Astrocyte (in vitro differentiated cells and primary cell): Measurements from ENCODE around the gene CHD6. TPM values are rescaled to one million over a fixed set of nuclear protein-coding genes. Genes with fewer than 3 reads are reported as not detected.

Experiments
- DNase-seq: peaks from one replicate; pipeline ENCODE4 v3.0.0-alpha.2; 2010; ENCODE audit warnings: low read depth
- FAIRE-seq: peaks from 2 replicates; lab custom pipeline; 2011; peaks lifted over from hg19 to GRCh38; lab: Jason Lieb, UNC
- H2AFZ ChIP-seq: 2 replicates; pipeline ENCODE4 v1.6.0; 2012; ENCODE audit warnings: low read depth, low read length, inconsistent platforms
- H3K27ac ChIP-seq: 2 replicates; pipeline ENCODE4 v1.5.1; 2011; ENCODE audit warnings: low read depth, low read length, inconsistent platforms
- H3K27me3 ChIP-seq: 2 replicates; pipeline ENCODE4 v1.6.0; 2011; ENCODE audit warnings: low read length, inconsistent platforms; ENCODE audit not compliant: insufficient read depth
- H3K36me3 ChIP-seq: 2 replicates; pipeline ENCODE4 v1.5.1; 2011; ENCODE audit warnings: low read length, inconsistent platforms; ENCODE audit not compliant: insufficient read depth
- H3K4me1 ChIP-seq: 2 replicates; pipeline ENCODE4 v1.5.1; 2011; ENCODE audit warnings: low read length, inconsistent platforms; ENCODE audit not compliant: insufficient read depth
- H3K4me2 ChIP-seq: 2 replicates; pipeline ENCODE4 v1.6.0; 2012; ENCODE audit warnings: low read length, inconsistent platforms
- H3K4me3 ChIP-seq: 2 replicates; pipeline ENCODE4 v1.5.1; 2011; ENCODE audit warnings: low read depth, mild to moderate bottlenecking, low read length, inconsistent platforms; ENCODE audit not compliant: insufficient read depth
- H3K79me2 ChIP-seq: 2 replicates; pipeline ENCODE4 v1.6.0; 2012; ENCODE audit warnings: mild to moderate bottlenecking, low read length, inconsistent platforms; ENCODE audit not compliant: insufficient read depth
- H3K9ac ChIP-seq: 2 replicates; pipeline ENCODE4 v1.6.0; 2012; ENCODE audit warnings: mild to moderate bottlenecking, low read length, inconsistent platforms
- H3K9me3 ChIP-seq: 2 replicates; pipeline ENCODE4 v1.5.1; 2012; ENCODE audit warnings: low read depth, mild to moderate bottlenecking, low read length, inconsistent platforms; ENCODE audit not compliant: insufficient read depth
- H4K20me1 ChIP-seq: 2 replicates; pipeline ENCODE4 v1.6.0; 2012; ENCODE audit warnings: low read length, inconsistent platforms; ENCODE audit not compliant: insufficient read depth
- H3K27ac Mint-ChIP-seq: one replicate; pipeline ENCODE4 v1.8.0; 2021; ENCODE audit warnings: mild to moderate bottlenecking, mixed read lengths; ENCODE audit not compliant: unreplicated experiment
- H3K27me3 Mint-ChIP-seq: one replicate; pipeline ENCODE4 v1.8.0; 2021; ENCODE audit warnings: low read depth, mixed read lengths; ENCODE audit not compliant: unreplicated experiment
- H3K36me3 Mint-ChIP-seq: one replicate; pipeline ENCODE4 v1.8.0; 2021; ENCODE audit warnings: low read depth, mixed read lengths; ENCODE audit not compliant: unreplicated experiment
- H3K4me1 Mint-ChIP-seq: one replicate; pipeline ENCODE4 v1.8.0; 2021; ENCODE audit warnings: low read depth, mixed read lengths; ENCODE audit not compliant: unreplicated experiment
- H3K4me3 Mint-ChIP-seq: one replicate; pipeline ENCODE4 v1.8.0; 2021; ENCODE audit warnings: mild to moderate bottlenecking, moderate library complexity, mixed read lengths; ENCODE audit not compliant: unreplicated experiment
- H3K9me3 Mint-ChIP-seq: one replicate; pipeline ENCODE4 v1.8.0; 2021; ENCODE audit warnings: mild to moderate bottlenecking, mixed read lengths; ENCODE audit not compliant: unreplicated experiment
- CTCF ChIP-seq: IDR thresholded peaks from 2 replicates; pipeline ENCODE4 v1.5.1; 2011; ENCODE audit warnings: low read depth, mild to moderate bottlenecking, inconsistent platforms, low read length, moderate library complexity; ENCODE audit not compliant: insufficient read depth
- EZH2 ChIP-seq: IDR thresholded peaks from 2 replicates; pipeline ENCODE4 v1.6.1; 2012; ENCODE audit warnings: mild to moderate bottlenecking, low read length, inconsistent platforms; ENCODE audit not compliant: insufficient read depth
- total RNA-seq: library from RNA; stranded (reverse); gene quantifications from 2 replicates; pipeline ENCODE4 v1.2.1, GENCODE V29; 2021

CHD6 gene
- total RNA-seq, 1 donor from 2014 or later: 44.7 TPM

DNA sequence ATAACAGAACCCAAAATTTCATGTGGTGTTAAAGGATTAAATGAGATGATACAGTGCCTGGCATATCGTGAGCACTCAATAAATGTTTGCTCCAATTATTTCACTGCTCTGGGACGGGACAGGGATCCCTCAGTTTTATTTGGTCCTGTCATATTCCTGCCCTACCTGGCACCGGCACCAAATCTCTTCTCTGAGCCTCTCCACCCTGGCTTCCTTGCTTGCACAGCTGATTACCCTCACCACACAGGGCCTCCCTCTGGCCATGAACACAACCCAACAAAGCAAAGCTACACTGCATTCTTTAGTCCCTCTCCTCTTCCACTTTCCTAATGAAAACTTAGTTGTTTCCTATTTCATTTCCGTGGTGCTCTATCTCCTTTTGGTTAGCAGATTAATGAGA is 16.4 kb downstream of the CHD6 start:
- no peak overlapping the region for H3K4me3 ChIP-seq
- no peak overlapping the region for H3K27ac Mint-ChIP-seq

DNA sequence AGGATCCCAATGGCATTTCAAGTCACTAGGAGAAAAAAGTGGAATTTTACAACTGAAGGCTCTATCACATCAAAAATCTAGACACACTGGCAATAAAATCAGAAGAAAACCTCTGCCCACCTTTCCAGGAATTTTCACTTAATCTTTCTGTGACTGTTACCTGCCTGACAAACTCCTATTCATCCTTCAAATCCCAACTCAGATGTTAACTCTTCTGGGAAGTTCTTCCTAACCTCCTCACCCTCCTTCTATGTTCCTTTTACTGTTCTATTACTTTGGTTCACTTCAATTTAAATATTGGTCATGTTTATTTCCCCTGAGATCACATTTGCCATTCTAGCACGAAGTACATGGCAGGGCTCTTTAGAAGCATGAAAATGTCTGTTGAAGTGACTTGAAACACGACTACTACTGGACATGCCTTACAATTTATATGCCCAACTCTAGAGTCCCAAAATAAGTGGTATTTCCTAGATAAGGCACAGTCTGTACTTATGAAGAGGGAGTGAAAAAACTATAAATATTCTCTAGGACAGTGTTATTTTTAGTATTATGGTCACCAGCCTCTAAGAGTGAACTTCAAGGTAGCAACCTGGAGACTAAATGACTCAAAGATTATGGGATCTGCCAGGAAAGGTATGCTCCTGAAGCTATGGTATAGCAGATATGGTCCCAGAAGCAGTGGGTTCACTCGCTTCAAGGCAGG is 17.1 kb downstream of the CHD6 start:
- Histone ChIP-seq H3K27me3 (no peaks in the 10 kb centered on the region), H3K4me1 (no peaks in the 10 kb centered on the region), H3K9ac (no peak overlapping the region), H3K36me3 (no peaks in the 10 kb centered on the region), H2AFZ (no peak overlapping the region), H3K9me3 (peaks cover 7% of the 10 kb centered on the region), H4K20me1 (peaks cover 76% of the 10 kb centered on the region), H3K27ac (no peak overlapping the region), H3K4me2 (no peak overlapping the region), H3K4me3 (no peak overlapping the region), H3K79me2 (peaks cover 98% of the 10 kb centered on the region)
- Mint-ChIP-seq H3K4me3 (no peak overlapping the region), H3K4me1 (no peaks in the 10 kb centered on the region), H3K27ac (no peak overlapping the region), H3K36me3 (peaks cover 7% of the 10 kb centered on the region), H3K9me3 (peaks cover 29% of the 10 kb centered on the region), H3K27me3 (no peaks in the 10 kb centered on the region)
- DNase-seq (no peak), FAIRE-seq (no peak)
- no peak for TF ChIP-seq EZH2
- no peak for TF ChIP-seq CTCF

More for the DNA sequence above, 16.4 kb downstream of the CHD6 start:
- Histone ChIP-seq H3K27ac (no peak overlapping the region), H2AFZ (no peak overlapping the region), H3K27me3 (no peaks in the 10 kb centered on the region), H3K79me2 (peaks cover 94% of the 10 kb centered on the region), H3K9me3 (peaks cover 7% of the 10 kb centered on the region), H3K36me3 (no peaks in the 10 kb centered on the region), H3K4me2 (no peak overlapping the region), H3K4me1 (no peaks in the 10 kb centered on the region), H3K9ac (no peak overlapping the region), H4K20me1 (peaks cover 73% of the 10 kb centered on the region)
- Mint-ChIP-seq H3K4me3 (no peak overlapping the region), H3K4me1 (no peaks in the 10 kb centered on the region), H3K36me3 (peaks cover 7% of the 10 kb centered on the region), H3K27me3 (no peaks in the 10 kb centered on the region), H3K9me3 (peaks cover 29% of the 10 kb centered on the region)
- DNase-seq (no peak), FAIRE-seq (no peak)
- TF ChIP-seq EZH2 (no peak), CTCF (no peak)

GRCh38 chr20:41599699-41600104 is 18.5 kb downstream of the CHD6 start:
- Mint-ChIP-seq H3K9me3 (peaks cover 36% of the 10 kb centered on the region), H3K27ac (no peak overlapping the region), H3K4me1 (no peaks in the 10 kb centered on the region), H3K36me3 (peaks cover 9% of the 10 kb centered on the region), H3K4me3 (no peak overlapping the region), H3K27me3 (no peaks in the 10 kb centered on the region)
- Histone ChIP-seq H3K27me3 (no peaks in the 10 kb centered on the region), H2AFZ (no peak overlapping the region), H3K79me2 (peaks cover 98% of the 10 kb centered on the region), H4K20me1 (peaks cover 80% of the 10 kb centered on the region), H3K4me1 (no peaks in the 10 kb centered on the region), H3K4me3 (no peak overlapping the region), H3K4me2 (no peak overlapping the region), H3K9ac (no peak overlapping the region), H3K9me3 (peaks cover 13% of the 10 kb centered on the region), H3K36me3 (no peaks in the 10 kb centered on the region), H3K27ac (no peak overlapping the region)
- FAIRE-seq (no peak), DNase-seq (no peak)
- no peak for TF ChIP-seq CTCF
- TF ChIP-seq EZH2: no peak
